Heart right ventricle (tissue), 16 donors: ENCODE data around the gene COPB2. TPM values are rescaled to one million over a fixed set of nuclear protein-coding genes. Genes with fewer than 3 reads are reported as not detected.

Experiments
- ATAC-seq, 8 donors: fragments of 200-7000 bp; cut with Tn5 transposase; one replicate each; pipeline ENCODE4 v1.9.1; 2020; ENCODE audit warnings: mild to moderate bottlenecking in 8 of 8, moderate library complexity in 8 of 8, moderate number of reproducible peaks in 1 of 8
- DNase-seq, 2 donors: peaks; one replicate each; pipeline ENCODE4 v3.0.0-alpha.2; 2020
- H3K27ac ChIP-seq, 10 donors: fragments of 200-600 bp; sonication (generic) in 2 of 10; one replicate each; pipeline versions ENCODE4 v1.5.0 to v1.8.0; 2020 to 2022; ENCODE audit warnings: mild to moderate bottlenecking in 3 of 10
- H3K27me3 ChIP-seq, 7 donors: fragments of 200-600 bp; one replicate each; pipeline ENCODE4 v1.8.0; 2021 to 2022; ENCODE audit warnings: mild to moderate bottlenecking in 2 of 7
- H3K36me3 ChIP-seq, 9 donors: fragments of 200-600 bp; sonication (generic) in 1 of 9; one replicate each; pipeline versions ENCODE4 v1.5.0 to v1.8.0; 2020 to 2022; ENCODE audit warnings: mild to moderate bottlenecking in 2 of 9
- H3K4me1 ChIP-seq, 9 donors: fragments of 200-600 bp; sonication (generic) in 1 of 9; one replicate each; pipeline versions ENCODE4 v1.5.0 to v1.8.0; 2020 to 2022; ENCODE audit warnings: mild to moderate bottlenecking in 4 of 9
- H3K4me3 ChIP-seq, 10 donors: fragments of 200-600 bp; sonication (generic) in 2 of 10; one replicate each; pipeline versions ENCODE4 v1.5.0 to v1.8.0; 2020 to 2022; ENCODE audit warnings: mild to moderate bottlenecking in 7 of 10, moderate library complexity in 2 of 10
- H3K9me3 ChIP-seq, 11 donors: fragments of 200-600 bp in 10 of 11; sonication (generic) in 2 of 11; one replicate each; pipeline versions ENCODE4 v1.5.0 to v1.8.0; 2013 to 2022; ENCODE audit warnings: mild to moderate bottlenecking in 2 of 11, control low read depth in 1 of 11, moderate library complexity in 1 of 11
- WGBS, 2 donors: extraction: QIAGEN DNeasy Blood & Tissue Kit; methylation state at CpG; one replicate each; pipeline ENCODE4 v1.1.7; 2013; ENCODE audit warnings: inconsistent platforms in 1 of 2; 5-methylcytosine and 5-hydroxymethylcytosine counted together
- intact Hi-C, 10 donors: fragments of 100-400 bp; cut with DNase I; formaldehyde crosslinking; loops; one replicate each; pipeline versions ENCODE4 v1.11.1 to v1.14.2; 2022
- polyA plus RNA-seq, 2 donors: library from polyadenylated mRNA; stranded (reverse); fragments of 200-250 nt; gene quantifications; one replicate each; pipeline ENCODE4 v1.2.3, GENCODE V29; 2013
- total RNA-seq, 10 donors: library from RNA; stranded (reverse); fragmentation: NEBNext Ultra II Directional in 3 of 10; extraction: Animal tissue kit (Norgen Biotek cat#: 25700) in 3 of 10; gene quantifications; one replicate each; pipeline versions ENCODE4 v1.2.1 to v1.2.4, GENCODE V29; 2021 to 2023
- TF ChIP-seq, protein P1 (sequence below), 9 donors: fragments of 200-600 bp; sonication (generic) in 2 of 9; IDR thresholded peaks; one replicate each; pipeline versions ENCODE4 v1.5.0 to v1.8.0; 2021 to 2022; ENCODE audit warnings: antibody characterized with exemption in 9 of 9, mild to moderate bottlenecking in 5 of 9, moderate library complexity in 1 of 9
- donor health status: Arrhythmogenic right ventricular cardiomyopathy.
- donor health status: ischemic (EF 13 %, LVEDD 7.1; RV severe dilation, severe dysfunction).
- donor health status: healthy with polysubstance abuse.
- donor health status: DM: no; HTN: yes; CAD: no.
- donor health status: DM: no; HTN: no; CAD: no.
- donor health status: ischemic (EF 25% LVEDD 6.9; RV normal size, moderate dysfunction).
- donor health status: ischemic (EF 25% LVEDD 5.7; RV mildly dilated, moderate dysfunction).
- donor health status: healthy.
- donor health status: DM: yes; HTN: yes; CAD: no.
- donor health status: Ischemic cardiomyopathy.
- donor health status: ischemic (EF 35%, LVEDD 5.7; RV mildly dilated, moderate dysfunction).
- donor health status: nonischemic (EF 11% LVEDD 7.7; RV severe dilation, severe dysfunction).
- donor health status: DM: yes; HTN: yes; CAD: no.
- donor health status: PGD.
- donor health status: ischemic (EF 29% LVEDD 5.4; RV normal size, mild dysfunction).
- donor health status: nonischemic (EF 23%, LVEDD 6.1; RV moderate dilation, normal function).

The COPB2 gene
- total and polyA plus RNA-seq, 12 donors: 15.4 to 79.7 (median 65.2) TPM

DNA sequence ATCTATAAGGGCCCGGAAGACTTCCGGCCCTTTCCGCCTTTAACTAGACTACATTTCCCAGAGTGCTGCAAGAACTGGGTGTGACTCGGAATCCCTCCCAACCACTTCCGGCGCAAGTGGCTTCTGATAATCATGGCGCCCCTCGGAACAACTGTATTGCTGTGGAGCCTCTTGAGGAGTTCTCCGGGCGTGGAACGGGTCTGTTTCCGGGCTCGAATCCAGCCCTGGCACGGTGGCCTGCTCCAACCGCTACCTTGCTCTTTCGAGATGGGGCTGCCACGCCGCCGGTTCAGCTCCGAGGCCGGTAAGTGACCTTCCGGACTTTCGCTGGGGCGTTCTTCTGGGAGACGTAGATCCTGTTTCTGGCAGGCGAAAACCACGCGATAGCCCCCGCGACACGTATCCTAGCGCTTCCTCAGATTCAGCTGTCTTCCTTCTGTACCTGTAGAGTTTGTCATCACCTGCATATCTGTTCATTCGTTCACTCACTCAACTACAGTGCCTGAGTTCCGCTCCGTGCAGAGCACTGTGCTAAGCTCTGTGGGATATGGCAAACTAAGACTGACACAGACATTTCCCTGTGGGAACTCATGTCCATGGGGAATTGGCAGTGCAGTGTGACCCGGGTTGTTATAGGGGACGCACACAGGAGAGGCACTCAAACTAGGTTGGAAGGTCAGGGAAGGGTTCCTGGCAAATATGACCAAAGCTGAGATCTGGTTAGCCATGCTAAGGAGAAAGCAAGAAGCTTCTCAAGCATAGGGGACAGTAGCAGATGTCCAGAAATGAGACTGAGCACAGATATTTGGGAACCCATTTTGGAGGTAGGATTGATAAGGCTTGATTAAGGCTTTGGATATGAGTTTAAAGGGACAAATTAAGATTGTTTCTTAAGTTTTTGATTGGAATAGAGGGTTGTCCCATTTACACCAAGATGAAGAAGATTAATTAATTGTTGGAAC, 45.3 kb downstream of the COPB2 start, which contains the start of gene MRPS22:
TSS of gene MRPS22 (plus strand) at position 126 of the 962 bp plus-strand sequence. CDS start at position 133, 7 bp downstream.
- peaks cover 0 to 22% (median 18%) of the 10 kb centered on the region in 9 donors for H3K4me1 ChIP-seq
- H3K4me3 ChIP-seq: peak within 1 kb of the TSS; percentile 65 to 99 (median 82)
- ATAC-seq: peak; percentile 94 to 98 (median 98)
- peak within 1 kb of the TSS; percentile 69 to 95 (median 85) for H3K27ac ChIP-seq
- H3K36me3 ChIP-seq: peaks cover 0 to 35% (median 7%) of the 10 kb centered on the region in 9 donors
- intact Hi-C loops: no loop called here
- 0 to 1% methylated on average over 37 of the region's 37 CpGs for WGBS, 2 donors
- TF ChIP-seq, protein P1, sequence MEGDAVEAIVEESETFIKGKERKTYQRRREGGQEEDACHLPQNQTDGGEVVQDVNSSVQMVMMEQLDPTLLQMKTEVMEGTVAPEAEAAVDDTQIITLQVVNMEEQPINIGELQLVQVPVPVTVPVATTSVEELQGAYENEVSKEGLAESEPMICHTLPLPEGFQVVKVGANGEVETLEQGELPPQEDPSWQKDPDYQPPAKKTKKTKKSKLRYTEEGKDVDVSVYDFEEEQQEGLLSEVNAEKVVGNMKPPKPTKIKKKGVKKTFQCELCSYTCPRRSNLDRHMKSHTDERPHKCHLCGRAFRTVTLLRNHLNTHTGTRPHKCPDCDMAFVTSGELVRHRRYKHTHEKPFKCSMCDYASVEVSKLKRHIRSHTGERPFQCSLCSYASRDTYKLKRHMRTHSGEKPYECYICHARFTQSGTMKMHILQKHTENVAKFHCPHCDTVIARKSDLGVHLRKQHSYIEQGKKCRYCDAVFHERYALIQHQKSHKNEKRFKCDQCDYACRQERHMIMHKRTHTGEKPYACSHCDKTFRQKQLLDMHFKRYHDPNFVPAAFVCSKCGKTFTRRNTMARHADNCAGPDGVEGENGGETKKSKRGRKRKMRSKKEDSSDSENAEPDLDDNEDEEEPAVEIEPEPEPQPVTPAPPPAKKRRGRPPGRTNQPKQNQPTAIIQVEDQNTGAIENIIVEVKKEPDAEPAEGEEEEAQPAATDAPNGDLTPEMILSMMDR (IDR thresholded peaks at IDR 0.05): no peak
- H3K9me3 ChIP-seq: no peaks in the 10 kb centered on the region
- peaks cover 0 to 11% (median 3%) of the 10 kb centered on the region in 7 donors for H3K27me3 ChIP-seq
- DNase-seq: peak; percentile 69 to 89

GRCh38 chr3:139342054-139342453, 47.4 kb downstream of the COPB2 start:
- peaks cover 0 to 11% (median 3%) of the 10 kb centered on the region in 7 donors for H3K27me3 ChIP-seq
- H3K4me1 ChIP-seq: peaks cover 0 to 22% (median 18%) of the 10 kb centered on the region in 9 donors
- H3K9me3 ChIP-seq: no peaks in the 10 kb centered on the region
- no peak overlapping the region for H3K27ac ChIP-seq
- ATAC-seq (no peak), DNase-seq (no peak)
- H3K36me3 ChIP-seq: peaks cover 0 to 14% (median 0%) of the 10 kb centered on the region in 9 donors
- H3K4me3 ChIP-seq: no peak overlapping the region
- intact Hi-C loops: no loop called here
- TF ChIP-seq, protein P1 (IDR thresholded peaks at IDR 0.05): no peak

- Histone ChIP-seq H3K4me1 (peaks cover 0 to 18% (median 14%) of the 10 kb centered on the region in 9 donors), H3K36me3 (peaks cover 0 to under 1% (median 0%) of the 10 kb centered on the region in 9 donors), H3K27ac (no peak overlapping the region), H3K9me3 (no peaks in the 10 kb centered on the region), H3K27me3 (peaks cover 0 to 11% (median 3%) of the 10 kb centered on the region in 7 donors), H3K4me3 (no peak overlapping the region)
- intact Hi-C loops: no loop called here
- TF ChIP-seq, protein P1 (IDR thresholded peaks at IDR 0.05): no peak
- no peak for DNase-seq
- ATAC-seq: no peak
Observed at GRCh38 chr3:139340784-139341183, 48.7 kb downstream of the COPB2 start.

- peaks cover 0 to 4% (median under 1%) of the 10 kb centered on the region in 9 donors for H3K4me1 ChIP-seq
- no peaks in the 10 kb centered on the region for H3K9me3 ChIP-seq
- intact Hi-C loops: no loop called here
- no peak overlapping the region for H3K27ac ChIP-seq
- peaks cover 0 to 11% (median 3%) of the 10 kb centered on the region in 7 donors for H3K27me3 ChIP-seq
- WGBS, 2 donors: 64 to 68% methylated on average over 4 of the region's 4 CpGs
- TF ChIP-seq, protein P1 (IDR thresholded peaks at IDR 0.05): no peak
- H3K4me3 ChIP-seq: no peak overlapping the region
- DNase-seq (no peak), ATAC-seq (no peak)
- no peaks in the 10 kb centered on the region for H3K36me3 ChIP-seq
Observed at GRCh38 chr3:139339219-139339906, 50.1 kb downstream of the COPB2 start.
